Endothelial cell of hepatic sinusoid (primary cell): ENCODE measurements around the gene SIK3.

ENCODE experiments used
- in situ Hi-C: cut with HindIII; loops from 2 replicates; pipeline ENCODE4 v1.10.0; 2017; ENCODE audit warnings: low sequenced_read_pairs

SIK3 gene

DNA sequence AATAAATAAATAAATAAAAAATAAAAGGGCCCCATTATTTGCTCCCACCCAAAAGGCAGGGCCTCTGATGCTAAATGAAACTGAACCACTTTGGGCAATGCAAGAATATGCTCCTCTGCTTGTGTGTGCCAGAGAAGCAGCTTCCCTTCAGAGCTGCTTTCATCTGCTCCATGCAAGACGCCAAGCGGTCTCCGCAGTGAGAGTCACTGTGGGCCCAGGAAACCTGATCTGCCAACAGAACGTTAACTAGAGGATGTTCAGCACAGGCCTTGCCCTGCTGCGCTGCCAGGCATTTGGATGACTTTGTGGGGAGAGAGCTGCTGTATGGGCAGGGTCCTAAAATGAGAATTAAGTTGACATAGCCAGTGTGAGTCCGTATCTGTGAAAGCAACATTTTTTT lies 217.1 kb downstream of the SIK3 start:
- in situ Hi-C loops: no loop called here

DNA sequence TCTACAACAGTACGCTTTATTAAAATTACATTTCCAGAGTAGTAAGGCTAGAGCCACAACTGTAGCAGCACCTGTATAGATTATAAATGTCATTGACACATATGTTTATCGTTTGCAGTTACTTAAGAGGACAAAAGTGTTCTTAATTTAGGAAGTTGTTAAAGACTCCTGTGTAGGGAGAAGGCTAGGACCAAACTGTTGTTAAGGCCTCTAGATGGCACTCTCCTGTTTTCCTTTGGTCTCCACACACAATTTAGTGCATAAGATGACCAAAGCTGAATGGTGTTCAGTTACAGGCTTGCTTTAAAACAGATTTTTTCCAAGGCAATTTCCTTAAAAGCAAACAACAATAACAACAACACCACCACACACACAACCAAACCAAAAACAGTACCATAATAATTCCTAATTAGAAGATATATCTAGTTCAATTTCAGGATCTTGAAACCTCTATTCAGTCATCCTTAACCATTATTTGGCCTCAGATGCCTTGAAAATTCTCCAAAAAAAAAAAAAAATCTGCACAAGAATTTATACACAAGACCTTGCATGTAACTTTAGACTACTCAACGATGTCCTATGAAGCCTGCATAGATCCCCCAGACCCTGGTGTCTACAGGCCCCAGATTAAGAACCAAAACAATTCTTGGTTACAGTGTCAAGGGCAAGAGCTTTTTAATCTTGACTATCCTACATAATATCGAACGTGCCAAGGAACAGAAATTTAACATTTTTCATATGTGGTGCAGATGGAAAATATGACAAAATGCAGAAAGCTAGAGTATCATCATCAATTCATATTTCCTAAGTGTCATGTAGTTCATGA lies 218.2 kb downstream of the SIK3 start:
- in situ Hi-C loops: no loop called here

DNA sequence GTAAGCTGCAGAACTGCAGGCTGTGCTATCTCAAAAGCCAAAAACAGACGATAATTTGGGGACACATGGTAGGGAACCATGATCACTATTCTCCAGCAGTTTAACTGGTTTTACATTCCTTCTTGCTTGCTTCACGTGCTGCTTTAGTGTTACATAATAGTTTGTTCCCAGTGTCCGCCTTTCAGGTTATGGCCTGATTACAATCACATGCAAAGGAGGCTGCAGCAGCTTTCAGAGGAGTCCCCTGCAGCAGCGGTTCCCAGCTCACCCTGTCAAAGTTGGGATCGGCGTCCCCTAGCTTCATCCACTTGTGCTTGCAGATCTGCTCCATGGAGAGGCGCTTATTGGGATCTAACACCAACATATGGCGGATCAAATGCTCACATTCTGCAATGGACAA lies 221.6 kb downstream of the SIK3 start:
- in situ Hi-C loops: no loop called here

DNA sequence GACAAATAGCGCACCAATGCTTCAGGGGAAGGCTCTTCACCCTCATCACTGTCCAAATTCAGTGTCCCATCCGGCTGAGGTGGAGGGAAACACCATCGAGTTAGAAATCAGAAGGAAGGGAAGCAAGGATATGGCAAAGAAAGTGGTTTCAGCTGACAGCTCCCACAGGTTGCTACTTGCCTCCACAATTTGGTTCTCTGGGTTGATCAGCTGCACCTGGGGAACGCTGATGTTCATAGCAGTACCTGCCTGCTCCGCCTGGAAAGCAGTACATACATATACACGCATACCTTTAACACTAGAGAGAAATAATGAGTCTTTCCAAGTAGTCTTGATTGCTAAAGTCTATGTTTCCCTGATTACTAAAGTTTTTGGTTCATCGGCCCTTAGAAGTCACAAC lies 223.0 kb downstream of the SIK3 start:
- in situ Hi-C loops: no loop called here

DNA sequence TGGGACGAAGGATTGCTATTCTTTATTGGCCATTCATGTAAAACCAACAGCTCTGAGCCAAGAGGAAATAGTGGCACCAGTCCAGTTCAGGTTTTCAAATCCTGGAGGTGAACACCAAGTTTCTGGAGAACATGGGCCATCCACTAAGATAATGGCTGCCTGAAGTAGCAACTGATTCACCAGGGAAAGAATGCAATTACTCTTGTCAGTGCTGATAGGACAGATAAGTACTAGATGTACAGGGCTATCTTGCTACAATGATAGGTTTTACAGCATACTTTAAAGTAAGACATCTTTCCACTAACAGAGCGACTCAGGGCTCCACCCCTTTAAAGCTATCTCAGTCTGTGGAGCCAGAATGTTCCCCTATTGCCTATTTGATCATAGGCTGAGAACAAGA lies 224.0 kb downstream of the SIK3 start:
- in situ Hi-C loops: no loop called here

DNA sequence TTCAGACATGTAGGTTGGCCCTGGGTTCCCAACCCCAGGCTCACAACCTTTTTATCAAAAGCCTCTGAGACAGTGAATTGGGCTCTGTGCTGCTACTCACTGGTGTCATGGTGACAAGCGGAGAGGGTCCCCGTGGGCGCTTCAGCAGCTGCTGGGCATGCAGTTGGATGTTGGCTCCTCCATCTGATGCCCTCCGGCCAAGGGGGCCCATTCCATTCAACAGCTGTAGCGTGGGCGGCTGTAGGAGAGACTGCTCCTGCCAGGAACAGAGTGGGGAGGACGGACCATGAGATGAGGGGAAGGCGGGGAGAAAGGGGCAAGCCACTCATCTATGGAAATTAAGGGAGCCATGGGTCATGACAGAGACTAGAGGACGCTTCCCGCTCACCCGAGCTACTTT lies 224.8 kb downstream of the SIK3 start:
- in situ Hi-C loops: no loop called here

DNA sequence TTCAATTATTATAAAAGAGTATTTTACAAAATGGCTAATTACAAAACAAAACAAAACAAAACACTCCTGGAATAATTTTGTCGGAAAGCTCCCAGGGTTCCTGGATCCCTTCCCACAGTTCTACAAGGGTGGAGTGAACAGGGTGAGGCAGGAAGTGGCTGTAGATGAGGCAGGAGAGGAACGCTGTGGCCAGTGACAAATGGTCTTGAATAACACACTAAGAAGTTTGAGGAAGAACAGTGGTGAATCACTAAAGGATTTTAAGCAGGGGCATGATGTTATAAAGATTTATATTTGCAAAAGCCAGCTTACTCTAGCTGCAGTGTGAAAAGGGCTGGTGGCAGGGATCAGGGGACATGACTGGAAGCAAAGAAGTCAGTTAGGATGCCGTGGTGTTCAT lies 227.0 kb downstream of the SIK3 start:
- in situ Hi-C loops: no loop called here

DNA sequence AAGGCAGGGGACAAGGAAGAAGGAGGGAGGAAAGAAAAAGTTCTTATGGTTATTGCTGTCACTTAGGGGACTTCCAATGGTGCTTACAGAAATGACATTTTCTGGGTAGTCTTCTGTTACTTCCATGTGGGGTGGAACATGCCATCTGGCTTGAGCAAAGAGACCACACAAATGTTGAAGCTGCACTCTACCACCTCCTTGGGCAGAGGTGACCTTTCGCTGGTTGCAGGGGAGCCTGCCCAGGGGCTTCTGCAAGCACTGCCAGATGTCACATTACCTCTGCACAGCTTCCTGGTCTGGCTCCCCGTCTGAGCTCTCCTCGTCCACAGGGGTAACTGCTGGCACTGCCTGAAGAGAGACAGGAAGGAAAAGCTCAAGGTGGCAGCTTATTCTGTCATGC lies 228.2 kb downstream of the SIK3 start:
- in situ Hi-C loops: no loop called here

DNA sequence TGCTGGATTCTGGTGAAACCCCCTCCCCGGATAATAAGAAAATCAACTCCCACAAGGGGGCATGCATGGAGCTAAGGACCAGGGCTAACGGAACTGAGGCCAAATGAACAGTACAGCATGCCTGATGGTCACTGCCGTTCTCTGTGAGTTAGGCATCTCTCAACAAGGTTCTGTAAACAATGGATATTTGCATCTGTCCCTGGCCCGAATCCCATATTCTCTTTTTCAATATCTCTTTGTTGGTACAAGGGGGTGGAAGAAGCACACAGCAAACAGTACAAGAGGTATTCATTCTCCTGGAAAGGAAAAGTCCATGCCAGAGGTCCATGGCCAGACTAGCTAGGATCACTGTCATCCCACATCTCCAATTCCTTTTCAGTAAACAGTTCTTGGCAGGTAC lies 228.6 kb downstream of the SIK3 start:
- in situ Hi-C loops: no loop called here

DNA sequence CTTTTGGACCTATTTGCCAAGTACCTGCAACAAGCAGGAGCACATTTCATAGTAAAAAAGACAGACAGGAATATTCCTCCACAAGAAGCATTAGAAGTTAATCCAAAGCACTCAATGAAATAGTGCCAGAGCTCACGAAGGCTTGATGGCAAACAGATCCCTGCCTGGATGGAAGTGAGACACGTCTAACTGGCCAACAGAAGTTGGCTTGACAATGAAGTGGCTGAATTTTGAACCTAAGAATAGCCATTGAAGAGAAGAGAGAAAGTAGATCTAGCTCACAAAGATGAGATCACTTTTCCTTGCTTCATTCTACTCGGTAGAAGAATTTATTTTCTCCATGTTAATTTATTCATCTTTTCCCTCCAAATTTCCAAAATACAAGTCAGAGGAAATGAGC lies 230.2 kb downstream of the SIK3 start:
- in situ Hi-C loops: no loop called here

DNA sequence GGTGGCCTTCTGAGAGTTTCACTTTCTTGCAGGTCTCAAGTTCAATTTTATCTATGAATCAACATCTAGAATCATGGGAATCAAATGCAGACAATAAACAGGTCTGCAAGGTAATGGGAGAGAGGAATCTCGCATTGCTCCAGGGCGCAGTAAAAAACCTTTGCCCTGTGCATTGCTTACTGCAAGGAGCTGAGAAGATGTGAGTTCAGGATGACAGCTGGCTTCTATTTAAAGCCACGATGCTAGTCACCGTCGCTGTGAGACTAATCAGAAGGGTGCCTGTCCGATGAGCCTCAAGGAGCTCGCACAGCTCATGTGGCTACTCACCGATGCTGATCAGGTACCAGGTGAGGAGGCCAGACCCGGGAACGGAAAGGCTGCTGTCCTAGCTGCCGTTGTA lies 230.6 kb downstream of the SIK3 start:
- in situ Hi-C loops: no loop called here

DNA sequence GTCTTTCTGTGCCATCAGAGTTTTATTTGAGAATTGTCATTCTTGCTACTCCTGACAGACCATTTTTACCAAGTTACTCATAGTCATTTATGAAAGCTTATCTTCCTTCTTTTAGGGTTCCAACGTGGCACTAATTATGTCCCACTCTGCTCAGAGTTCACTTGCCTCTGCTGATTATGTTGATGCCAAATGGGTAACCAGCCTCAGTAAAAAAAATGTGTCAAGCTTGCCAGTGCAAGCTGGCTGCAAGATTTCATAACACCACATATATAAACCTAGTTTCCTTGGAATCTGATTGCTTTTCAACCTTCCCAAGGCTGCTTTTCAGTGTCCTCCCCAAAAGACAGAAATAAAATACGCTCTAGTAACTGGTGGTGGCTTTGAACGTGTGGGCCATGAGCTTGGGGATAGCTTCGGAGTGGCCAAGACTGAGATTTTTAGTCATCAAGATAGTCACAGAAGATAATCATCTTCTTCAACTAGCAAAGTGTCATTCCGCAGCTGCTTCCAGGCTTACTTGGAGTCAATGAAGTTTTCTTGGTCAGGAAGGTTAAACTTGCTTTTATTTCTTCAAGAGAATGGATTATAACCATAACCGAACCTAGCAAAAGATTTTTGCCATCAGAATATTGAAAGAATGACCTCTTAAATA lies 231.3 kb downstream of the SIK3 start:
- in situ Hi-C loops: no loop called here

DNA sequence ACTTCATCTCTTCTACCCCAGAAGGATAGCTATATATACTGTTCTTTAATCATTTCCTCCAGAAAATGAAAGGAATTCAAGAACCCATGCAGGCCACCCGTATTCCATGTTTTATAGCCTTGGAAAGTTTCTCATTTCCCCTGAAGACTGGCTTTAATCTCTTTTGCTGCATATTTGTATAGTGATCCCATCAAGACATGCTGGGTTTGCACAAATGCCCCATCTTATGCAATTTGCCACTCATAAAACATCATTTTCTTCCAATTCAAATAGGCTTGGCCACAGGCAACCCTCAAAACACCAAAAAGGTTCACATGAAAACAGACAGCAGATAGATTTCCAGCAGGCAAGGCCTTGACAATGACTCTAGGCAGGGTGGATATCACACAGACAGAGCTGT lies 232.5 kb downstream of the SIK3 start:
- in situ Hi-C loops: no loop called here

DNA sequence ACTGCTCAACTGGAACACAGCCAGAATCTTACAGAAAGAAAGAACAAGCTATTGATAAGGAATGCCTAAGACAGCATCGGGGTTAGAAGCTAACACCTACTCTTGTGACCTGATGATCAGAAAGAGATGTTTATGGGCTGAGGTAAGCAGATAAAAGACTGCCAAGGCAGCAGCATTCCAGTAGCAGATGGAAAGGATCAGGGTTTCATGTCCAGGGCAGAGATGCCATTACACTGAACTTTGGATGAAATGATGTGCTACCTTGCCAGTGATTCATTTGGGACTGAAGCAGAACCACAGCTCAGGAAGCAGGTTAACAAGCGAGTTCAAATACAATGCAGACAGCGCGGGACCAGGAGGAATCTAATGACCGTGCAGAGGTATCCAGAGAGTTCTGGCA lies 233.7 kb downstream of the SIK3 start:
- in situ Hi-C loops: loop anchor here (5.0 kb wide), 1 partner anchor 82 kb away; no protein-coding TSS in a partner anchor

DNA sequence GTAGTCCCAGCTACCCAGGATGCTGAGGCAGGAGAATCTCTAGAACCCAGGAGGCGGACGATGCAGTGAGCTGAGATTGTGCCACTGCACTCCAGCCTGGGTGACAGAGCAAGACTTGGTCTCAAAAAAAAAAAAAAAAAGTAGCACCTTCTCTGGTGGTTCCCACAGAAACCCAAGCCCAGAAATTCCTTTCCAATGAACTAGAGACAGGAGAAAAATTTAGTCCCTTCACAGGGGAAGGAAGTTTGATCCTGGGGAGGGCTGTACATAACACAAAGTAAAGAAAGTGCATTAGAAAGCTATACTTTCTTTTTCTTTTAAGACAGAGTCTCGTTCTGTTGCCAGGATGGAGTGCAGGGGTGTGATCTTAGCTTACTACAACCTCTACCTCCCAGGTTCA lies 235.3 kb downstream of the SIK3 start:
- in situ Hi-C loops: loop anchor here (5.0 kb wide), 1 partner anchor 81 kb away; no protein-coding TSS in a partner anchor

DNA sequence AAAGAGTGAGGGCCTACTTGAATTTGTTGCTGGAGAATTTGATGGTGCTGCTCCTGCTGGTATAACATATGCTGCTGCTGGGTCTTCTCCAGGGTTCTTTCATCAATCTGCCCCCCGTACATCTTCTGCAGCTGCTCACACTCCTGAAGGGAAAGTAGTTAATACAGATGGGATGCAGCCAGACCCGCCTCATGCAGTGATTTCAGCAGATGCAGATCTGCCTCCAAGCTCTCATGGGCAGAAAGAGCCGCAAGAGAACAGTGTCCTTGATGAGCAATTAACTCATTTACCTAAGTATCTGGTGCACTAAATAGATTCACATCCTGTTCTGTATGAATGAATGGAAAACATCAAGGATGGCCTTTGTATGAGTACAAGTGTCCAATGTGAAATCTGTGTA lies 236.0 kb downstream of the SIK3 start:
- in situ Hi-C loops: loop anchor here (5.0 kb wide), 1 partner anchor 80 kb away; no protein-coding TSS in a partner anchor

DNA sequence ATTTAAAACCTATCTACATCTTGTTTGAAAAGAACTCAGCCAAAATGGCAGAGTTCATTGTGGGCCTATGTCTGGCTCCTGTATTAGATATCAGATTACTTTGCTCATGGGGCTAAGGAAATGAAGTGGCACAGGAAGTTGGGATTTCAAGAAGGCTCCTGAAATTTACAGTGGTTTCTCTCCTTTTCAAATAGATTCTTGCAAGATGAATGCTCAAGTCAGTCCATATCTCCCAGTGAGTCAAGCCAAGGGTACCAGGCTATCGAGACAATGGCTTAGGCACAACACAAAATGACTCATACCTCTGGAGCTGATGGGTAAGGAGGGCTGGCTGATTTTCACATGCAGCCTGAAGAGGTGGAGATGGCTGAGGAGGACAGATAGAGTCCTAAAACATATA lies 236.7 kb downstream of the SIK3 start:
- in situ Hi-C loops: loop anchor here (5.0 kb wide), 1 partner anchor 79 kb away; no protein-coding TSS in a partner anchor

DNA sequence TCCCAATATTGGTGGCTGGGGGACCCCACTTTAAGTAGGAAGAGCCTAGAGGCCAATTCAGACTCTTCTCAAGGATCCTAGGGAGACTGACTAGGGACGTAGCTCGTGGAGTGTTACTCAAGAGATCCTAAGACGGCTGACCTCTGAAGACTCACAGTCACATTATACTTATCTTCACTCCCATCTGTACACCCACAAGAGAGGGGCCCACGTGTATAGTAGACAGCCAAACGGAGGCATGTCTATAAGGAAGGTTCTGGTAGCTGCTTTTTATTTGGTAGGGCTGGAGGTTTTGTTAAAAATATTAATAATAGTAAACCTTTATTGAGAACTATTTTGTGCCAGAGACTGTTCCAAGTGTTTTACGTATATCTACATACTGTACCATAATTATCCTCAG lies 237.9 kb downstream of the SIK3 start:
- in situ Hi-C loops: loop anchor here (5.0 kb wide), 1 partner anchor 78 kb away; no protein-coding TSS in a partner anchor

DNA sequence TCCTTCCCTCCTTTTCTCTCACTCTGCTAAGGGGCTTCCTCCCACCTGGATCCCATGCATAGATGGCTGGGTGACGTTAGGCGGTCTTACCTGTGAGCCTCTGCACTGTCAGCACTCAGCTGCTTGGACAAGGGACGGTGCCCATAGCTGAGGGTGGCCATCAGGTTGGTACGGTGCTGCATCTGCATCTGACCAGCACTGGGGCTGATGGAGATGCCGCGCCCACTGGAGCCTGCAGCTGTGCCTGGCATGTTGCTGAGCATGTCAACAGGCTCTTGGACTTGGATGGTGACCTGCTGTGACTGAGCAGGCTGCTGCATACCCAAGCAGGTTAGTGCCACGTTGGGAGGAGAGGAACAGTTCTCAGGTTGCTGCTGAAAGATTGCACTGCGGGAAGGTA lies 239.1 kb downstream of the SIK3 start:
- in situ Hi-C loops: no loop called here

DNA sequence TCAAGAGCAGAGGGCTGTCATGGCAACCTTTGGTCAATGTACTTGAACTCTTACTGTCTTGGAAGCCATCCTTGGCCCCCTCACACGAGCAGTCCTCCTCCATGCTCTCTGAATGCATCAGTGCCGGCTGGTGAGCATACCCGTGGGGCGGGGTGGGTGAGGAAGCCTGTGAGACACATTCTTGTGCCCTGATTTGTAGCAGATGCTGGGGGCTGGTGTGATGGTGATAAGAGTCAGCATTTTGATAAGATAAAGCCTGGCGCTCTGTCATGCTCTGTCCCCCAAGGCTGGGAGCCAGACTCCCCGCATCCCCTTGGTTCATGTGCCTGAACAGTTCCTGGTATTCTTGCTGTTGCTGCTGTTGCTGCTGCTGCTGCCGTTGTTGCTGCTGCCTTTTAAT lies 240.3 kb downstream of the SIK3 start:
- in situ Hi-C loops: no loop called here

DNA sequence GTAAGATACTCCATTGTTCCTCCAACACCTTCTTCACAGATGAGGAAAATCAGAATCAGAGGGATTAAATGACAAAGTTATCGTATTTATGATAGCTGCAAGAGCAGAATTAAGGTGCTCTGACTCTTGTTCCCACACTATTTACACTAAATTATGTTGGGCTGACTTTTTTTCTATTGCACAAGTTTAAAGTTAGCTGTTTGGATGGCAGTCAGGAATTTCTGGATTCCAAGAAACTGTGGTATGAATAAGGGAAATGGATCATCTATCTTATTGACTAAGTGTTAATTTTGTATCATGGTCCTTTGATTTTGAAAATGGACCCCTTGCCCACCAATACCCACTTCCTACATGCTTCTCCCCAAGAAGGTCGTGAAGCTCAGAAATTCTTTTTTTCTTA lies 240.9 kb downstream of the SIK3 start:
- in situ Hi-C loops: no loop called here

DNA sequence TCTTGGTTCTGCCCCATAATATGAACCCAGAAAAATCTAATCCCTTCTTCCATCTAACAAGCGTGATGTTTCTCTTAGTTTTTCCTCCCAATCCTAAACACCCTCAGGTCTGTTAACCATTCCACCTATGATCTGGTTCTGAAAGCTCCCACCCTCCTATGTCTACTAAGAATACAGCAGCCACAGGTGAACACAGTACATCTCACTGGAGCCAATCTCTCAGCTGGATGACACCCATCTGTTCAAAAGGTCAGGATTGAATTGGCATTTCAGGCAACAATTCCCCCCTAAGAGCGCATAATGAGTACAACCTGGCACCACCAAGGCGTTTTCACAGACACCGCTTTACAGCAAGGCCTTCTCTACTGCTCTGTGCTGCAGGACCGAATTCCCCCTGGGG lies 241.8 kb downstream of the SIK3 start:
- in situ Hi-C loops: no loop called here
